AG09309 (cell line): ENCODE measurements around the gene KCNQ4.

ENCODE experiments used
- DNase-seq: peaks from one replicate; pipeline ENCODE4 v3.0.0-alpha.2; 2010; ENCODE audit warnings: low read depth
- H3K4me3 ChIP-seq: 2 replicates; pipeline ENCODE4 v1.5.1; 2011; ENCODE audit warnings: mild to moderate bottlenecking, low read depth, low read length, moderate library complexity; ENCODE audit not compliant: control insufficient read depth
- TF ChIP-seq, protein P1 (sequence below): IDR thresholded peaks from 2 replicates; pipeline ENCODE4 v1.5.1; 2011; ENCODE audit warnings: mild to moderate bottlenecking, low read depth, low read length, inconsistent platforms; ENCODE audit not compliant: insufficient read depth, control insufficient read depth; ENCODE audit errors: missing control alignments

Gene KCNQ4

DNA sequence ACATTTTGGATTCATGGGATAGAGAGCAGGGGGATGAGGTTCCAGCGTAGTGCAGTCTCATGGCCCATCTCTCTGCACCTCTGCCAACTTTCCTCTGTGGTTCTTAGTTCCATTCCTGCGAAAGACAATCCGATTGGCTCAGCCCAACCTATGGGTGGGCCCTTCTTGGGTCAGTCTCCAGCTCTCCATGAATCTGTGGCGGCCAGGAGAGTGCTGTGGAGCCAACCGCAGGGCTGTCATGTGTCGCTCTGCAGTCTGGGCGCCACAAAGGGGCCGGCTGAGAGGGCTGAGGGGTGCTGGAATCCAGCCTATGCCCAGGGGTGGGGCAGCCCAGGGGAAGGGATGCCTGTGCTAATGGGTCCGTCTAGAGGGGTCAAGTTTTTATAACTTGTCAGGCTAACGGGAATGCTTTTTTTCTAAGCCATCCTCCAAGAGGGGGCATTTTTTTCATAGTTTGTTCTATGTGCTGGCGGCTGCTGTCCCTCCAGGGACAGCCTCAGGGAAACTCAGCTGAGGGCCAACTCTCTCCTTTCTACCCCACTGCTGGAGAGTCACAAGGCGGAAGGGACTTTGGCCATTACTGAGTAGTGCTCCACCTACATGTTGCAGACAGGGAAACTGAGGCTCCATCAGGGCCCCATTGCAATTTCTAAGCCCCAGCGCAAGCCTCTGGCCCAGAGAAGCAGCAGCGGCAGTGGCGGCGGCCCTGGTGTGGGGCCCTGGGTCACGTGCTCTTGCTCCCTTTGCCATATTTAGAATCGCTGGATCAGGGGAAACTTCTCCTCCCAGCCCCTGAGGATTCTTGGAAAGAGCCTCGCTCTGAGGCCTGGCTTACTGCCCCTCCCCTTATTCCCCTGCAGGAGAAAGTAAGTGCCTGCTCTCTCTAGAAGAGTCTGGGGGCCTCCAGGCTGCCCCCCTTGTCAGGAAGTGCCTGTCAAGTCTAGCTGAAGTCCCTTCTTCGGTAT lies 23.4 kb downstream of the KCNQ4 start:
- no peak for DNase-seq
- TF ChIP-seq, protein P1, sequence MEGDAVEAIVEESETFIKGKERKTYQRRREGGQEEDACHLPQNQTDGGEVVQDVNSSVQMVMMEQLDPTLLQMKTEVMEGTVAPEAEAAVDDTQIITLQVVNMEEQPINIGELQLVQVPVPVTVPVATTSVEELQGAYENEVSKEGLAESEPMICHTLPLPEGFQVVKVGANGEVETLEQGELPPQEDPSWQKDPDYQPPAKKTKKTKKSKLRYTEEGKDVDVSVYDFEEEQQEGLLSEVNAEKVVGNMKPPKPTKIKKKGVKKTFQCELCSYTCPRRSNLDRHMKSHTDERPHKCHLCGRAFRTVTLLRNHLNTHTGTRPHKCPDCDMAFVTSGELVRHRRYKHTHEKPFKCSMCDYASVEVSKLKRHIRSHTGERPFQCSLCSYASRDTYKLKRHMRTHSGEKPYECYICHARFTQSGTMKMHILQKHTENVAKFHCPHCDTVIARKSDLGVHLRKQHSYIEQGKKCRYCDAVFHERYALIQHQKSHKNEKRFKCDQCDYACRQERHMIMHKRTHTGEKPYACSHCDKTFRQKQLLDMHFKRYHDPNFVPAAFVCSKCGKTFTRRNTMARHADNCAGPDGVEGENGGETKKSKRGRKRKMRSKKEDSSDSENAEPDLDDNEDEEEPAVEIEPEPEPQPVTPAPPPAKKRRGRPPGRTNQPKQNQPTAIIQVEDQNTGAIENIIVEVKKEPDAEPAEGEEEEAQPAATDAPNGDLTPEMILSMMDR = no peak

DNA sequence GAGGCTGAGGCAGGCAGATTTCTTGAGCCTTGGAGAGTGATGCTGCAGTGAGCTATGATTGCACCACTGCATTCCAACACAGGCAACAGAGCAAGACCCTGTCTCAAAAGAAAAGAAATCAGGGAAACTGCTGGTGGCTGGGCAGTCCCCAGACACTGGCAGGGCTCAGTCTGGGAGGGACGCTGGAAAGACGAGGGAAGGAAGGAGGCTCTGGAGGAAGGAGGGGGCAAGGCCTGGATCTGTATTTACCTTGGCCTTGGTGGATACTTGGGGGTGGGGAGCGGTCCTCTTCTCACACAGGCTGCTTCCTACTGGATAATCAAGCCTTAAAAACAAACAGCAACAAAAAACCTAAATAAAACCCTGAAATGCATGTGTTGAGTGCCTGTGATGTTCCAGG lies 24.4 kb downstream of the KCNQ4 start:
- TF ChIP-seq, protein P1 = no peak
- H3K4me3 ChIP-seq = no peak overlapping the region
- no peak for DNase-seq

More for the DNA sequence above, 23.4 kb downstream of the KCNQ4 start:
- no peak overlapping the region for H3K4me3 ChIP-seq

DNA sequence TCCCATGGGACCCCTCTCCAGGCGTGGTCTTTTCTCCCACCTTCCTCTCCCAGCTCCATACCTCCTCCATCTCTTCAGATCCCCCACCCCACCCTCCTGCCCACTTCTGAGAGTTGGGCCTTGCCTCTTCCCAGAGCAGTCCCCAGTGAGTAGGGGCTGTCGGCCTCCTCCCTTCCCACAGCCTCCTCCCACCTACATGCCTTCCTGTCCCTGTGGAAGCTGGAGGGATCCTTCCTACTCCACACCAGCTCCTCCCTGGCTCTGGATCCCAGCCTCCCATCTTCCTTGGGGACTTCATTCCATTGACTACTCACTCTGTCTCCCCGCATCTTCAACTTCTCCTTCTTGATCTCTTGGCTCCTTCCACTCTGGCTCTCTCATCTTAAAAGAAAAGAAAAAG lies 24.9 kb downstream of the KCNQ4 start:
- DNase-seq = no peak
- TF ChIP-seq, protein P1 = no peak
- no peak overlapping the region for H3K4me3 ChIP-seq

DNA sequence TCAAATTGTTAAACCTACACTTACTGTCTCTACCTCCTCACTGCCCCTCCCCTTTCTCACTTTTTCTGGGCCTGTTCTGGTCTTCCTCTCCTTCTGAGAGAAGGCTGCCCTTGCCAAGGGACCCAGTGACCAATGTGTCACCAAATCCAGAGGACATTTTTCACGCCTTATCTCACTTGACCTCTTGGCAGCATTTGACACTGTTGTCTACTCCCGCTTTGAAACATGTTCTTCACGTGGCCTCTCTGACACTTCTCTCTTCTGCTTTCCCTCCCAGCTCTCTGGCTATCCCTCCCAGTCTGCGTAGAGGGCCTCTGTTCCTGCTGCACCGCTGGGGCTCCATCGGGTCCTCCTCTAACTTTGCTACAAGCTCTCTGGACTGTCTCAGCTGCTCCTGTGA lies 25.3 kb downstream of the KCNQ4 start:
- DNase-seq = no peak
- no peak overlapping the region for H3K4me3 ChIP-seq
- TF ChIP-seq, protein P1 = no peak

DNA sequence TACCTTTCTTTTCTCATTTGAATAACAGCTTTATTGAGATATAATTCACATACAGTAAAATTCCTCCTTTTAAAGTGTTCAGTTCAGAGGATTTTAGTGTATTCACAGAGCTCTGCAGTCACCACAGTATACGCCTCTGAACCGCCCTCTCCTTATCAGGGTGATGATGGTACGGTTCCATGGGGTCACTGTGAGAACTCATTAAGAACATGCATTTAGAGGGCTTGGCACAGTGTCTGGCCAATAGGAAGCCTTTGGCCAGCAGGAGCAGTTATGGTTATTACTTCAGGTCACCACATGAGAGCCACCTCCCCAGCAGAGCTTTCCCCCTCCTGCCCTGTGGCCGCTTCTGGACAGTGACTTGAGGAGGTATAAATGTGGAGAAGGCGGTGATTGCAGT lies 27.3 kb downstream of the KCNQ4 start:
- no peak overlapping the region for H3K4me3 ChIP-seq
- DNase-seq = no peak
- TF ChIP-seq, protein P1 = no peak

DNA sequence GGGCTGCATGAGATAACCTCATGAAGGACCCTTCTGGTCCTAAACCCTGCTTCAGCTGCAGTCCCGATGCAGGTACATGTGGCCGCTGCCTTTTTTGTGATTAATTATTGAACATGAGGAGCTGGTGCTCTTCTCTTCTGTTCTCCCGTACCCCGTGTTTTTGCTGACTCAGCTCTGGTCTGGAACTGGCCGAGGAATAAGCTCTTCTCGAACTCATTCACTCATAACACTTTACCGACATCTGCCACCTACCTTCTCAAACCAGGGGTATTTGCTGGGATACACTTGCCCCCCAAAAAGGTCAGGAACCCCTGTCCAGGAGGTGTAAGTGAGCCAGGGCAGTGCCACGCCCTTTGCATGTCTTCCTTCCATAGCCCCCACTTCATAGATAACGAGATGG lies 31.8 kb downstream of the KCNQ4 start:
- no peak overlapping the region for H3K4me3 ChIP-seq
- TF ChIP-seq, protein P1 = no peak
- DNase-seq = no peak
